IMR-90 (cell line): ENCODE data around the gene NTM. TPM values are rescaled to one million over a fixed set of nuclear protein-coding genes. Genes with fewer than 3 reads are reported as not detected.
A peak's percentile ranks its signal among the peaks of the same experiment; 100 is the strongest.

Source experiments
- ATAC-seq: fragments of 200-7000 bp; cut with Tn5 transposase; 2 replicates; pipeline ENCODE4 v1.9.1; 2020; ENCODE audit warnings: low read depth, mild to moderate bottlenecking, moderate library complexity
- BruUV-seq: library from RNA; stranded (reverse); fragments of 400-500 nt; replicated peaks from 2 replicates; lab custom pipeline; 2021; lab: Mats Ljungman, UMichigan
- CTCF ChIA-PET: fragments of 300-600 bp; formaldehyde crosslinking; extraction: SDS; loops from one replicate; lab custom pipeline; 2021; ENCODE audit warnings: antibody characterized with exemption; lab: Yijun Ruan, JAX
- POLR2A ChIA-PET: fragments of 300-600 bp; sonication (Branson Sonifier 250); formaldehyde crosslinking; loops from one replicate; lab custom pipeline; 2022; ENCODE audit warnings: antibody characterized with exemption; ENCODE audit not compliant: unreplicated experiment; lab: Charles Lee
- DNase-seq: peaks from one replicate; pipeline ENCODE4 v3.0.0; 2013
- H2AFZ ChIP-seq: replicated peaks from 2 replicates; pipeline ENCODE3; 2013; ENCODE audit warnings: low read length, mild to moderate bottlenecking; ENCODE audit not compliant: poor library complexity
- H2AK5ac ChIP-seq: 2 replicates; pipeline ENCODE4 v1.6.1; 2013; ENCODE audit warnings: low read depth, low read length, inconsistent platforms
- H2AK9ac ChIP-seq: replicated peaks from 2 replicates; pipeline ENCODE3; 2013; ENCODE audit warnings: mild to moderate bottlenecking, low read depth, low read length, moderate library complexity; ENCODE audit not compliant: poor library complexity
- H2BK120ac ChIP-seq: 2 replicates; pipeline ENCODE4 v1.6.1; 2013; ENCODE audit warnings: low read depth, low read length, inconsistent platforms
- H2BK15ac ChIP-seq: 3 replicates; pipeline ENCODE4 v1.6.1; 2013; ENCODE audit warnings: low read depth, low read length, inconsistent platforms
- H2BK20ac ChIP-seq: 2 replicates; pipeline ENCODE4 v1.6.1; 2013; ENCODE audit warnings: low read depth, mild to moderate bottlenecking, inconsistent platforms, low read length, moderate library complexity
- H2BK5ac ChIP-seq: 2 replicates; pipeline ENCODE4 v1.6.1; 2013; ENCODE audit warnings: mild to moderate bottlenecking, low read depth, low read length, inconsistent platforms; ENCODE audit not compliant: poor library complexity, severe bottlenecking
- H3K14ac ChIP-seq: replicated peaks from 2 replicates; pipeline ENCODE4 v1.6.1; 2013; ENCODE audit warnings: low read depth, low read length, inconsistent platforms
- H3K18ac ChIP-seq: 2 replicates; pipeline ENCODE4 v1.6.1; 2013; ENCODE audit warnings: low read depth, low read length, control low read depth
- H3K23ac ChIP-seq: 2 replicates; pipeline ENCODE4 v1.6.1; 2013; ENCODE audit warnings: low read depth, low read length, inconsistent platforms
- H3K27ac ChIP-seq: 2 replicates; pipeline ENCODE4 v1.5.1; 2013; ENCODE audit warnings: mild to moderate bottlenecking, control low read depth, low read length; ENCODE audit not compliant: insufficient read depth
- H3K27me3 ChIP-seq: 2 replicates; pipeline ENCODE4 v1.6.1; 2013; ENCODE audit warnings: low read length; ENCODE audit not compliant: control insufficient read depth, insufficient read depth
- H3K36me3 ChIP-seq: 2 replicates; pipeline ENCODE4 v1.6.1; 2013; ENCODE audit warnings: low read length, mixed read lengths; ENCODE audit not compliant: control insufficient read depth, insufficient read depth
- H3K4ac ChIP-seq: 2 replicates; pipeline ENCODE4 v1.6.1; 2013; ENCODE audit warnings: low read depth, low read length, inconsistent platforms
- H3K4me1 ChIP-seq: 2 replicates; pipeline ENCODE4 v1.6.1; 2013; ENCODE audit warnings: low read length, mixed read lengths; ENCODE audit not compliant: control insufficient read depth, insufficient read depth
- H3K4me2 ChIP-seq: 2 replicates; pipeline ENCODE4 v1.6.1; 2013; ENCODE audit warnings: low read depth, mild to moderate bottlenecking, control low read depth, low read length, moderate library complexity
- H3K4me3 ChIP-seq: 2 replicates; pipeline ENCODE4 v1.5.1; 2013; ENCODE audit warnings: low read depth, mild to moderate bottlenecking, control low read depth, low read length, moderate library complexity; ENCODE audit not compliant: insufficient read depth
- H3K56ac ChIP-seq: 2 replicates; pipeline ENCODE4 v1.6.1; 2013; ENCODE audit warnings: low read length, inconsistent platforms; ENCODE audit not compliant: insufficient read depth; ENCODE audit errors: extremely low read depth
- H3K79me1 ChIP-seq, 2 experiments: 2 replicates each; pipeline ENCODE4 v1.6.1; 2013; ENCODE audit warnings: low read length in 2 of 2, inconsistent platforms in 1 of 2, low read depth in 1 of 2
- H3K9ac ChIP-seq: 2 replicates; pipeline ENCODE4 v1.6.1; 2013; ENCODE audit warnings: low read depth, low read length, control low read depth
- H3K9me1 ChIP-seq: 2 replicates; pipeline ENCODE4 v1.6.1; 2013; ENCODE audit warnings: low read length, inconsistent platforms; ENCODE audit not compliant: insufficient read depth
- H3K9me3 ChIP-seq: 2 replicates; pipeline ENCODE4 v1.6.1; 2013; ENCODE audit warnings: low read length; ENCODE audit not compliant: control insufficient read depth, insufficient read depth
- H4K20me1 ChIP-seq: 2 replicates; pipeline ENCODE4 v1.6.1; 2013; ENCODE audit warnings: low read length, inconsistent platforms; ENCODE audit not compliant: insufficient read depth
- H4K5ac ChIP-seq: 2 replicates; pipeline ENCODE4 v1.6.1; 2013; ENCODE audit warnings: mild to moderate bottlenecking, low read depth, low read length, control low read depth
- H4K8ac ChIP-seq, 2 experiments: 2 replicates each; pipeline ENCODE4 v1.6.1; 2013; ENCODE audit warnings: low read depth in 2 of 2, low read length in 2 of 2, control low read depth in 1 of 2, inconsistent platforms in 1 of 2
- H4K91ac ChIP-seq: 2 replicates; pipeline ENCODE4 v1.6.1; 2013; ENCODE audit warnings: low read depth, low read length, inconsistent platforms; ENCODE audit not compliant: insufficient read depth
- BHLHE40 ChIP-seq: fragments of 150-350 bp; IDR thresholded peaks from 2 replicates; pipeline ENCODE4 v1.6.1; 2016; ENCODE audit warnings: mild to moderate bottlenecking, low read depth, low read length
- CEBPB ChIP-seq: IDR thresholded peaks from 2 replicates; pipeline ENCODE4 v1.6.1; 2012; ENCODE audit warnings: low read depth, low read length, improper control_type of control experiment
- CHD1 ChIP-seq: IDR thresholded peaks from 2 replicates; pipeline ENCODE4 v1.6.1; 2012; ENCODE audit warnings: low read depth, low read length, improper control_type of control experiment
- FOS ChIP-seq: fragments of 150-350 bp; IDR thresholded peaks from 2 replicates; pipeline ENCODE4 v1.6.1; 2016; ENCODE audit warnings: low read depth, low read length
- MAFK ChIP-seq: IDR thresholded peaks from 2 replicates; pipeline ENCODE4 v1.6.1; 2012; ENCODE audit warnings: low read depth, low read length, improper control_type of control experiment
- MAZ ChIP-seq: IDR thresholded peaks from 2 replicates; pipeline ENCODE4 v1.6.1; 2012; ENCODE audit warnings: low read depth, mild to moderate bottlenecking, low read length, improper control_type of control experiment, moderate library complexity, borderline replicate concordance
- MXI1 ChIP-seq: IDR thresholded peaks from 2 replicates; pipeline ENCODE4 v1.6.1; 2012; ENCODE audit warnings: low read depth, mild to moderate bottlenecking, low read length, moderate library complexity, borderline replicate concordance
- NFE2L2 ChIP-seq: fragments of 150-350 bp; IDR thresholded peaks from 2 replicates; pipeline ENCODE4 v1.6.1; 2016; ENCODE audit warnings: low read depth, mild to moderate bottlenecking, low read length
- POLR2A ChIP-seq: IDR thresholded peaks from 2 replicates; pipeline ENCODE4 v1.6.1; 2012; ENCODE audit warnings: mild to moderate bottlenecking, low read depth, low read length
- RAD21 ChIP-seq: IDR thresholded peaks from 2 replicates; pipeline ENCODE4 v1.6.1; 2012; ENCODE audit warnings: low read length, improper control_type of control experiment
- RCOR1 ChIP-seq: IDR thresholded peaks from 2 replicates; pipeline ENCODE4 v1.6.1; 2012; ENCODE audit warnings: mild to moderate bottlenecking, low read length, improper control_type of control experiment; ENCODE audit not compliant: insufficient replicate concordance
- RFX5 ChIP-seq: IDR thresholded peaks from 2 replicates; pipeline ENCODE4 v1.8.0; 2012; ENCODE audit warnings: low read depth, mild to moderate bottlenecking, low read length, moderate library complexity
- SMC3 ChIP-seq: fragments of 150-350 bp; IDR thresholded peaks from 2 replicates; pipeline ENCODE4 v1.6.1; 2016; ENCODE audit warnings: low read depth, mild to moderate bottlenecking, antibody characterized with exemption, low read length, moderate library complexity
- WGBS, 2 experiments: methylation state at CpG; one replicate each; pipeline versions ENCODE4 v1.1.5 to v1.1.7; 2013; ENCODE audit warnings: missing lambda C conversion rate in 2 of 2; ENCODE audit not compliant: insufficient read length in 1 of 2; ENCODE audit errors: extremely low coverage in 2 of 2; 5-methylcytosine and 5-hydroxymethylcytosine counted together
- dilution Hi-C: fragments of 300-500 bp; cut with HindIII; formaldehyde crosslinking; loops from one replicate; pipeline ENCODE4 v1.14.3; 2018; ENCODE audit warnings: low sequenced_read_pairs; ENCODE audit not compliant: unreplicated experiment
- in situ Hi-C: fragments of 300-500 bp; cut with MboI; formaldehyde crosslinking; loops from 3 replicates; pipeline ENCODE4 v1.14.3; 2019; ENCODE audit warnings: low sequenced_read_pairs, inconsistent platforms, mixed read lengths
- intact Hi-C: fragments of 100-400 bp; cut with micrococcal nuclease; formaldehyde crosslinking; loops from 2 replicates; pipeline ENCODE4 v1.10.0; 2022
- polyA plus RNA-seq, 3 experiments: library from polyadenylated mRNA; depleted of rRNA; stranded (reverse); fragments of >200 nt; gene quantifications; 2 replicates each; pipeline ENCODE4 v1.2.3, GENCODE V29; 2012; ENCODE audit warnings: low replicate concordance in 1 of 3
- total RNA-seq: library from RNA; depleted of rRNA; stranded (reverse); fragments of >200 nt; gene quantifications from 2 replicates; pipeline ENCODE4 v1.2.3, GENCODE V29; 2012
- TF ChIP-seq, protein P1 (sequence below): fragments of 150-350 bp; IDR thresholded peaks from 2 replicates; pipeline ENCODE4 v1.6.1; 2016; ENCODE audit warnings: low read depth, mild to moderate bottlenecking, low read length, moderate library complexity, borderline replicate concordance
- TF ChIP-seq, protein P2 (sequence below): conservative IDR thresholded peaks from 2 replicates; pipeline ENCODE4 v1.5.1; 2012; ENCODE audit warnings: mild to moderate bottlenecking, low read depth, low read length, improper control_type of control experiment
- TF ChIP-seq, protein P3 (sequence below): fragments of 150-350 bp; IDR thresholded peaks from 2 replicates; pipeline ENCODE4 v1.6.1; 2017; ENCODE audit warnings: mild to moderate bottlenecking, antibody characterized with exemption, low read length, low read depth

The NTM gene
- total and polyA plus RNA-seq, 2 of the 4 experiments (the other 2 are of a cell fraction), result 19.5 to 25.5 TPM

DNA sequence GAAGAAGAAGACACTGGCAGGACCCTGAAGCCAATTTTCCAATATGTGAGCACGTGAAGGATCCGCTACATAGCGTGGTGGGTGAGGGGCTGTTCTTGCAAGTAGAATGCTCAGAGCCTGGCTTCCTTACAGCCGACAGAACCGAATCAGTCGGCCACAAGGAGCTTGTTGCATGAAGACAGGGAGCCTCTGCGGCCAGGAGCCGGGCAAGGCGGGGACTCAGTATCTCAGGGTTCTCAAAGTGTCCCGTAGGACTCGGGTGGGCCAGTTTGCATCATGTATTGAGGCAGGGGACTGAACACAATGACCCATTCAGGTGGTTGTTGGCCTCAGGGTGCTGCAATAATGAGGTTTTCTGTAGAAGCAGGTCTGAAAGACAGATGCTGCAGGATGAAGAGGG, 289.5 kb downstream of the NTM start:
- Histone ChIP-seq H3K9me3 (no peaks in the 10 kb centered on the region), H3K9me1 (no peaks in the 10 kb centered on the region), H3K27me3 (peaks cover 17% of the 10 kb centered on the region), H3K4me2 (no peak overlapping the region), H4K91ac (no peak overlapping the region), H3K36me3 (no peaks in the 10 kb centered on the region), H3K18ac (no peak overlapping the region), H3K56ac (no peak overlapping the region), H2AFZ (no peak overlapping the region), H3K4ac (no peak overlapping the region), H3K79me1 (no peaks in the 10 kb centered on the region), H3K27ac (no peak overlapping the region), H3K23ac (no peak overlapping the region), H2BK15ac (no peak overlapping the region), H4K20me1 (no peaks in the 10 kb centered on the region), H4K8ac (no peak overlapping the region), H2AK9ac (peak overlapping the region; percentile 1), H3K14ac (no peak overlapping the region), H2BK5ac (no peak overlapping the region), H3K4me1 (no peaks in the 10 kb centered on the region), H2BK120ac (no peak overlapping the region), H4K5ac (no peak overlapping the region), H2AK5ac (no peak overlapping the region), H3K4me3 (no peak overlapping the region), H3K9ac (no peak overlapping the region), H2BK20ac (no peak overlapping the region)
- dilution Hi-C loops (no loop called here), intact Hi-C loops (no loop called here), in situ Hi-C loops (no loop called here)
- POLR2A ChIA-PET, result no interaction called here
- CTCF ChIA-PET, result interaction anchor here (1.1 to 1.3 kb wide), 2 partner anchors 9 to 15 kb away, joined by 3 read pairs; no protein-coding TSS in a partner anchor
- 84% methylated on average over 11 of the region's 11 CpGs; no CpG with 5 or more reads in 1 of the 2 experiments for WGBS, 2 experiments
- no peak for DNase-seq
- no peak for TF ChIP-seq CHD1
- no peak for TF ChIP-seq RAD21
- TF ChIP-seq, protein P1, sequence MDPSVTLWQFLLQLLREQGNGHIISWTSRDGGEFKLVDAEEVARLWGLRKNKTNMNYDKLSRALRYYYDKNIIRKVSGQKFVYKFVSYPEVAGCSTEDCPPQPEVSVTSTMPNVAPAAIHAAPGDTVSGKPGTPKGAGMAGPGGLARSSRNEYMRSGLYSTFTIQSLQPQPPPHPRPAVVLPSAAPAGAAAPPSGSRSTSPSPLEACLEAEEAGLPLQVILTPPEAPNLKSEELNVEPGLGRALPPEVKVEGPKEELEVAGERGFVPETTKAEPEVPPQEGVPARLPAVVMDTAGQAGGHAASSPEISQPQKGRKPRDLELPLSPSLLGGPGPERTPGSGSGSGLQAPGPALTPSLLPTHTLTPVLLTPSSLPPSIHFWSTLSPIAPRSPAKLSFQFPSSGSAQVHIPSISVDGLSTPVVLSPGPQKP, result no peak
- TF ChIP-seq NFE2L2, result no peak
- no peak for TF ChIP-seq FOS
- TF ChIP-seq RCOR1, result no peak
- no peak for TF ChIP-seq CEBPB
- no peak for TF ChIP-seq RFX5
- TF ChIP-seq SMC3, result no peak
- TF ChIP-seq, protein P2, sequence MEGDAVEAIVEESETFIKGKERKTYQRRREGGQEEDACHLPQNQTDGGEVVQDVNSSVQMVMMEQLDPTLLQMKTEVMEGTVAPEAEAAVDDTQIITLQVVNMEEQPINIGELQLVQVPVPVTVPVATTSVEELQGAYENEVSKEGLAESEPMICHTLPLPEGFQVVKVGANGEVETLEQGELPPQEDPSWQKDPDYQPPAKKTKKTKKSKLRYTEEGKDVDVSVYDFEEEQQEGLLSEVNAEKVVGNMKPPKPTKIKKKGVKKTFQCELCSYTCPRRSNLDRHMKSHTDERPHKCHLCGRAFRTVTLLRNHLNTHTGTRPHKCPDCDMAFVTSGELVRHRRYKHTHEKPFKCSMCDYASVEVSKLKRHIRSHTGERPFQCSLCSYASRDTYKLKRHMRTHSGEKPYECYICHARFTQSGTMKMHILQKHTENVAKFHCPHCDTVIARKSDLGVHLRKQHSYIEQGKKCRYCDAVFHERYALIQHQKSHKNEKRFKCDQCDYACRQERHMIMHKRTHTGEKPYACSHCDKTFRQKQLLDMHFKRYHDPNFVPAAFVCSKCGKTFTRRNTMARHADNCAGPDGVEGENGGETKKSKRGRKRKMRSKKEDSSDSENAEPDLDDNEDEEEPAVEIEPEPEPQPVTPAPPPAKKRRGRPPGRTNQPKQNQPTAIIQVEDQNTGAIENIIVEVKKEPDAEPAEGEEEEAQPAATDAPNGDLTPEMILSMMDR, result no peak
- TF ChIP-seq, protein P3, sequence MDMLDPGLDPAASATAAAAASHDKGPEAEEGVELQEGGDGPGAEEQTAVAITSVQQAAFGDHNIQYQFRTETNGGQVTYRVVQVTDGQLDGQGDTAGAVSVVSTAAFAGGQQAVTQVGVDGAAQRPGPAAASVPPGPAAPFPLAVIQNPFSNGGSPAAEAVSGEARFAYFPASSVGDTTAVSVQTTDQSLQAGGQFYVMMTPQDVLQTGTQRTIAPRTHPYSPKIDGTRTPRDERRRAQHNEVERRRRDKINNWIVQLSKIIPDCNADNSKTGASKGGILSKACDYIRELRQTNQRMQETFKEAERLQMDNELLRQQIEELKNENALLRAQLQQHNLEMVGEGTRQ, result no peak
- TF ChIP-seq MAFK, result no peak
- TF ChIP-seq MXI1, result no peak
- no peak for TF ChIP-seq BHLHE40
- TF ChIP-seq MAZ, result no peak
- no peak for TF ChIP-seq POLR2A
- ATAC-seq, result no peak
- no TSS peak for BruUV-seq
